NB4 (cell line): ENCODE data around the gene CELF1.

ENCODE experiments used
- CTCF ChIP-seq: IDR thresholded peaks from one replicate; pipeline ENCODE4 v1.5.1; 2012; ENCODE audit warnings: low read depth, low read length
- POLR2A ChIP-seq: IDR thresholded peaks from 2 replicates; pipeline ENCODE4 v1.6.1; 2011; ENCODE audit warnings: mild to moderate bottlenecking; ENCODE audit not compliant: insufficient read length; ENCODE audit errors: extremely low read depth

GRCh38 chr11:47449541-47449940 lies 103.4 kb downstream of the CELF1 start:
- no peak for TF ChIP-seq CTCF
- no peak for TF ChIP-seq POLR2A
